K562 (cell line): ENCODE measurements around the gene GCH1. TPM values are rescaled to one million over a fixed set of nuclear protein-coding genes. Genes with fewer than 3 reads are reported as not detected.

ENCODE experiments used
- ATAC-seq: fragments of 200-7000 bp; cut with Tn5 transposase; 3 replicates; pipeline ENCODE4 v1.9.1; 2020; ENCODE audit warnings: moderate library complexity
- BruUV-seq: library from RNA; stranded (reverse); fragments of 400-500 nt; replicated peaks from 2 replicates; lab custom pipeline; 2021; lab: Mats Ljungman, UMichigan
- CTCF ChIA-PET: fragments of 300-600 bp; formaldehyde crosslinking; extraction: SDS; loops from one replicate; lab custom pipeline; 2021; ENCODE audit warnings: low intra/inter-chr PET ratio; lab: Yijun Ruan, JAX
- POLR2A ChIA-PET: fragments of 300-600, 350-650 bp; sonication (Branson Sonifier 250); formaldehyde crosslinking; extraction: SDS; loops from one replicate; lab custom pipeline; 2021; ENCODE audit warnings: antibody characterized with exemption, inconsistent platforms; lab: Yijun Ruan, JAX
- DNase-seq, 4 experiments: peaks; one replicate each; pipeline versions ENCODE4 v3.0.0 to v3.0.0-alpha.2; 2011 to 2018; ENCODE audit warnings: low spot score in 3 of 4, mixed read lengths in 3 of 4; ENCODE audit errors: extremely low read depth in 1 of 4
- FAIRE-seq: peaks from 2 replicates; lab custom pipeline; 2011; peaks lifted over from hg19 to GRCh38; lab: Jason Lieb, UNC
- H2AFZ ChIP-seq: 2 replicates; pipeline ENCODE4 v1.6.0; 2011; ENCODE audit warnings: low read depth, low read length, control low read depth, inconsistent platforms
- H3K27ac ChIP-seq: fragments of 200-600 bp; 3 replicates; pipeline ENCODE4 v1.8.0; 2011; ENCODE audit warnings: low read depth, mild to moderate bottlenecking, control low read depth, inconsistent platforms, low read length, moderate library complexity, mixed read lengths; ENCODE audit errors: extremely low read depth
- H3K27me3 ChIP-seq, 2 experiments: fragments of 300-600 bp in 1 of 2; 2 replicates in 1 of 2; 3 replicates in 1 of 2; pipeline versions ENCODE4 v1.6.0 to v1.8.0; 2011; ENCODE audit warnings: inconsistent platforms in 2 of 2, low read length in 2 of 2, mild to moderate bottlenecking in 1 of 2, mixed read lengths in 1 of 2, moderate library complexity in 1 of 2; ENCODE audit not compliant: control insufficient read depth in 2 of 2, insufficient read depth in 2 of 2
- H3K36me3 ChIP-seq: fragments of 300-600 bp; 3 replicates; pipeline ENCODE4 v1.8.0; 2011; ENCODE audit warnings: mild to moderate bottlenecking, low read length, inconsistent platforms; ENCODE audit not compliant: control insufficient read depth, insufficient read depth
- H3K4me1 ChIP-seq, 2 experiments: fragments of 200-600 bp in 1 of 2; replicated peaks in 1 of 2; 2 replicates in 1 of 2; 3 replicates in 1 of 2; pipeline versions ENCODE4 v1.5.1 to v1.8.0; 2011; ENCODE audit warnings: inconsistent platforms in 2 of 2, low read length in 2 of 2, mild to moderate bottlenecking in 1 of 2, mixed read lengths in 1 of 2, moderate library complexity in 1 of 2; ENCODE audit not compliant: control insufficient read depth in 2 of 2, insufficient read depth in 2 of 2
- H3K4me2 ChIP-seq: 2 replicates; pipeline ENCODE4 v1.6.1; 2011; ENCODE audit warnings: low read length, control low read depth, inconsistent platforms, mixed read lengths; ENCODE audit not compliant: insufficient read depth
- H3K4me3 ChIP-seq: fragments of 200-600 bp; sonication (generic), shearing (Covaris generic); 2 replicates; pipeline ENCODE4 v1.5.1; 2016; ENCODE audit warnings: control low read depth, inconsistent platforms
- H3K79me2 ChIP-seq: fragments of 200-600 bp; 3 replicates; pipeline ENCODE4 v1.8.0; 2011; ENCODE audit warnings: low read length, inconsistent platforms; ENCODE audit not compliant: control insufficient read depth, insufficient read depth
- H3K9ac ChIP-seq, 2 experiments: 2 replicates each; pipeline versions ENCODE4 v1.6.0 to v1.6.1; 2011; ENCODE audit warnings: low read depth in 2 of 2, low read length in 2 of 2, control low read depth in 1 of 2, inconsistent platforms in 1 of 2, mild to moderate bottlenecking in 1 of 2, mixed read lengths in 1 of 2; ENCODE audit not compliant: insufficient read depth in 1 of 2
- H3K9me1 ChIP-seq: one replicate; pipeline ENCODE4 v1.6.0; 2011; ENCODE audit warnings: inconsistent platforms, mild to moderate bottlenecking, low read length, moderate library complexity; ENCODE audit not compliant: control insufficient read depth, insufficient read depth
- H3K9me3 ChIP-seq: replicated peaks from 2 replicates; pipeline ENCODE4 v1.5.1; 2011; ENCODE audit warnings: low read depth, low read length, inconsistent platforms; ENCODE audit not compliant: control insufficient read depth, insufficient read depth
- H4K20me1 ChIP-seq: replicated peaks from 2 replicates; pipeline ENCODE4 v1.6.1; 2011; ENCODE audit warnings: low read length, inconsistent platforms, mixed read lengths; ENCODE audit not compliant: control insufficient read depth, insufficient read depth
- ATF1 ChIP-seq, 2 experiments: fragments of 450-650 bp in 1 of 2; IDR thresholded peaks; 2 replicates each; pipeline ENCODE4 v1.6.1; 2016; ENCODE audit warnings: missing compliant biosample characterization in 1 of 2, missing genetic modification characterization in 1 of 2
- GATAD2B ChIP-seq: fragments of 450-650 bp; IDR thresholded peaks from 2 replicates; pipeline ENCODE4 v1.6.1; 2017; ENCODE audit warnings: mild to moderate bottlenecking, borderline replicate concordance
- GTF2A2 ChIP-seq: IDR thresholded peaks from 2 replicates; pipeline ENCODE4 v1.6.1; 2016; ENCODE audit warnings: mild to moderate bottlenecking, missing genetic modification characterization, missing compliant biosample characterization
- HNRNPK ChIP-seq: fragments of 200-400 bp; formaldehyde crosslinking; IDR thresholded peaks from one replicate; pipeline ENCODE4 v1.6.1; 2018; ENCODE audit warnings: mild to moderate bottlenecking, low read depth, low read length; ENCODE audit not compliant: poor library complexity, severe bottlenecking
- MTF1 ChIP-seq: fragments of 250-450 bp; sonication (Bioruptor Pico); IDR thresholded peaks from 2 replicates; pipeline ENCODE4 v1.9.0; 2021; ENCODE audit warnings: moderate library complexity, mild to moderate bottlenecking, inconsistent platforms, borderline replicate concordance
- NCOA6 ChIP-seq: fragments of 450-650 bp; IDR thresholded peaks from 2 replicates; pipeline ENCODE4 v1.6.1; 2017; ENCODE audit warnings: mild to moderate bottlenecking
- PML ChIP-seq: IDR thresholded peaks from 2 replicates; pipeline ENCODE4 v1.6.1; 2012; ENCODE audit warnings: low read length, inconsistent platforms
- POLR3G ChIP-seq: IDR thresholded peaks from 2 replicates; pipeline ENCODE4 v1.6.1; 2011; ENCODE audit not compliant: insufficient read length, insufficient replicate concordance; ENCODE audit errors: extremely low read depth
- PTTG1 ChIP-seq: fragments of 450-650 bp; IDR thresholded peaks from 2 replicates; pipeline ENCODE4 v1.6.1; 2016; ENCODE audit warnings: low read depth, mild to moderate bottlenecking, missing genetic modification characterization, missing compliant biosample characterization
- SAFB ChIP-seq: fragments of 200-400 bp; formaldehyde crosslinking; IDR thresholded peaks from 2 replicates; pipeline ENCODE4 v1.6.1; 2017; ENCODE audit warnings: low read depth, low read length, borderline replicate concordance
- SUPT5H ChIP-seq: fragments of 450-650 bp; IDR thresholded peaks from 2 replicates; pipeline ENCODE4 v1.6.1; 2016
- TARDBP ChIP-seq: fragments of 450-650 bp; IDR thresholded peaks from 2 replicates; pipeline ENCODE4 v1.6.1; 2016
- ZNF124 ChIP-seq: sonication (generic); formaldehyde crosslinking; IDR thresholded peaks from 2 replicates; pipeline ENCODE4 v1.8.1; 2022; ENCODE audit warnings: missing genetic modification reagents
- ZNF212 ChIP-seq: fragments of 450-650 bp; formaldehyde crosslinking; IDR thresholded peaks from 2 replicates; pipeline ENCODE4 v1.4.0; 2020; ENCODE audit warnings: mild to moderate bottlenecking
- ZNF316 ChIP-seq: fragments of 450-650 bp; IDR thresholded peaks from 2 replicates; pipeline ENCODE4 v1.6.1; 2016
- whole genome bisulfite sequencing: fragments of 100-300 bp; shearing (Covaris generic); methylation state at CpG from one replicate; pipeline ENCODE4 v1.1.6; 2016; ENCODE audit warnings: low coverage, mixed read lengths; ENCODE audit not compliant: insufficient coverage; ENCODE audit errors: missing lambda C conversion rate; 5-methylcytosine and 5-hydroxymethylcytosine counted together
- in situ Hi-C: fragments of 300-500 bp; cut with MboI; formaldehyde crosslinking; loops from 4 replicates; pipeline ENCODE4 v1.15.0; 2018; ENCODE audit warnings: inconsistent platforms, mixed read lengths
- intact Hi-C: fragments of 100-400 bp; cut with micrococcal nuclease; formaldehyde crosslinking; loops from 2 replicates; pipeline ENCODE4 v1.14.2; 2022
- polyA plus RNA-seq, 8 experiments: library from polyadenylated mRNA; depleted of rRNA in 4 of 8; stranded (reverse) in 5 of 8; unstranded in 3 of 8; fragments of >200 nt; fragmentation: Nextera tagmentation in 2 of 8; fragmentation: Illumina TruSeq in 1 of 8; extraction: Ambion mirVana in 2 of 8; extraction: Trizol in 1 of 8; gene quantifications; 2 replicates each; pipeline versions ENCODE4 v1.2.1 to v1.2.3, GENCODE V29; 2011 to 2014; ENCODE audit warnings: inconsistent platforms in 1 of 8, missing spikeins in 1 of 8
- total RNA-seq, 7 experiments: library from RNA; depleted of rRNA in 6 of 7; stranded (reverse); fragments of >200 nt in 6 of 7; fragmentation: Illumina TruSeq in 2 of 7; extraction: Trizol in 2 of 7; gene quantifications; 2 replicates each; pipeline versions ENCODE4 v1.2.1 to v1.2.3, GENCODE V29; 2011 to 2021; ENCODE audit warnings: low replicate concordance in 1 of 7
- TF ChIP-seq, protein P1 (sequence below): fragments of 250-450 bp; sonication (Bioruptor Pico); IDR thresholded peaks from 2 replicates; pipeline ENCODE4 v1.4.0; 2020
- TF ChIP-seq, protein P2 (sequence below), 2 experiments: IDR thresholded peaks in 1 of 2; conservative IDR thresholded peaks in 1 of 2; 2 replicates each; pipeline ENCODE4 v1.6.1; 2016; ENCODE audit warnings: low read depth in 2 of 2, mild to moderate bottlenecking in 1 of 2, missing compliant biosample characterization in 1 of 2, missing genetic modification characterization in 1 of 2, moderate library complexity in 1 of 2
- TF ChIP-seq, protein P3 (sequence below): sonication (generic); formaldehyde crosslinking; IDR thresholded peaks from 2 replicates; pipeline ENCODE4 v1.9.0; 2022; ENCODE audit warnings: mild to moderate bottlenecking, missing genetic modification reagents

The GCH1 gene
- total and polyA plus RNA-seq, 9 of the 15 experiments (the other 6 are each of a cell fraction or from before 2014, with no cell fraction given) = 3.9 to 13.1 (median 6.5) TPM

DNA sequence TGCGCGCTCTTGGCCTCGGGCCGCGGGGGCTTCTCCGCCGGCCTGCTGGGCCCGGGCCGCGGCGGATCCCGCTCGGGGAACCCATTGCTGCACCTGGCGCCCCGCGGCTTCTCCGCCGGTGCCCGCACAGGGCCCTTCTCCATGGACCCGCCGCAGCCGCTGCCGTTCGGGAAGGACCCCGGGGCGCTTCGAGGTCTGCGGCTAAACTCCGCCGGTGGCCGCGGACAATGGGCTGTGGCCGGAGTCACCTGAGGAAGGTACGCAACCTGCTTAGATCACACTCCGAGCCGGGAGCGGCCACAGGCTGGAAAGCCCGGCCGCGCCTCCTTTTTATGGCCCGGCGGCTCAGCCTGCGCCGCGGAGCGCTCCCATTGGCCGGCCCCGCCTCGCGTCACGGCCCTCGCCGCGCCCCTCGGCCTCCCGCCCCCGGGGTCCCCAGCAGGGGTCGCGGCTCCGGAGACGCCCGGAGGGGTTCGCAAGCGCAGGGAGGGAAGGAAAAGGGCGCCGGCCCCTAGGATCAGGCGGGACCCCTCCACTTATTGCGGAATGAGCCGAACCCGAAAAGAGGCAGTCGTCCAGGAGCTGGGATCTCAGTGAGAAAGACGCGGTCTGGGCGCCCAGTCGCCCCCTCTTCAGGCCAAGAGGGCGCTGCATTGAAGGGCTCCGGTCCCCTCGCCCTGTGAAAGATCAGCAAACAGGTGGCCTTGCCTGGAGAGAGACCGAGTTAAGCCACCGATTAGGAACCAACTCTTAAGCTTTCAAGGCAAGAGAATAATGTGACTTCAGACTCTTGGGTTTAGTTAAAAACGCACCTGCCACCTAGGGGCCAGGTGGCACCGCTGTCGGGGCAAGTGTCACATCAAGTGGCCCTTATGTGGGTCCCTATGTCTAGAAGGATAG lies at the start of gene GCH1 (continued):
- no peak for TF ChIP-seq HNRNPK

DNA sequence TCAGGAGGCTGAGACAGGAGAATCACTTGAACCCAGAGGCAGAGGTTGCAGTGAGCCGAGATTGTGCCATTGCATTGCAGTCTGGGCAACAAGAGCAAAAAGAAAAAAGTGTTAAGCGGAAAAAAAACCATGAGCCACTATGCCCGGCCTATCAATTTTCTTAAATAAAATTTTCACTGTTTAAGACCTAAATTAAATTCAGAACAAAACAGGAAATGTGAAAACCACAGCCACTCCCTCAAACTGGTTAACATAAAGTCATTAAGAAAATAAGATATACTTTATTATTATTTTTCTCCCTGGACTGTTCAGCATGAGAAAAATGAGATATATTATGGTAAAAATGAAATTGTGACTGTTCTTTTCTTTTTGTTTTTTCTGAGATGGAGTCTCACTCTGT lies 44.6 kb upstream of the GCH1 start:
- POLR2A ChIA-PET = no interaction called here
- TF ChIP-seq NCOA6 (no peak), ZNF212 (CRISPR knock-in tag) (no peak), ZNF316 (no peak), MTF1 (CRISPR knock-in tag) (no peak), ATF1 (CRISPR knock-in tag; IDR thresholded peaks at IDR 0.05) (no peak), ATF1 (tag; IDR thresholded peaks at IDR 0.05) (no peak), GTF2A2 (no peak), SAFB (no peak), SUPT5H (no peak), PTTG1 (tag) (no peak), PML (no peak), POLR3G (no peak), TARDBP (no peak), GATAD2B (no peak), ZNF124 (no peak)
- TF ChIP-seq, protein P1, sequence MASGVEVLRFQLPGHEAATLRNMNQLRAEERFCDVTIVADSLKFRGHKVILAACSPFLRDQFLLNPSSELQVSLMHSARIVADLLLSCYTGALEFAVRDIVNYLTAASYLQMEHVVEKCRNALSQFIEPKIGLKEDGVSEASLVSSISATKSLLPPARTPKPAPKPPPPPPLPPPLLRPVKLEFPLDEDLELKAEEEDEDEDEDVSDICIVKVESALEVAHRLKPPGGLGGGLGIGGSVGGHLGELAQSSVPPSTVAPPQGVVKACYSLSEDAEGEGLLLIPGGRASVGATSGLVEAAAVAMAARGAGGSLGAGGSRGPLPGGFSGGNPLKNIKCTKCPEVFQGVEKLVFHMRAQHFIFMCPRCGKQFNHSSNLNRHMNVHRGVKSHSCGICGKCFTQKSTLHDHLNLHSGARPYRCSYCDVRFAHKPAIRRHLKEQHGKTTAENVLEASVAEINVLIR (CRISPR knock-in tag) = no peak
- TF ChIP-seq, protein P2, sequence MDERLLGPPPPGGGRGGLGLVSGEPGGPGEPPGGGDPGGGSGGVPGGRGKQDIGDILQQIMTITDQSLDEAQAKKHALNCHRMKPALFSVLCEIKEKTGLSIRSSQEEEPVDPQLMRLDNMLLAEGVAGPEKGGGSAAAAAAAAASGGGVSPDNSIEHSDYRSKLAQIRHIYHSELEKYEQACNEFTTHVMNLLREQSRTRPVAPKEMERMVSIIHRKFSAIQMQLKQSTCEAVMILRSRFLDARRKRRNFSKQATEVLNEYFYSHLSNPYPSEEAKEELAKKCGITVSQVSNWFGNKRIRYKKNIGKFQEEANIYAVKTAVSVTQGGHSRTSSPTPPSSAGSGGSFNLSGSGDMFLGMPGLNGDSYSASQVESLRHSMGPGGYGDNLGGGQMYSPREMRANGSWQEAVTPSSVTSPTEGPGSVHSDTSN (CRISPR knock-in tag; IDR thresholded peaks at IDR 0.05; ENCODE audit: low read depth) = no peak
- TF ChIP-seq, protein P2 (tag; conservative IDR thresholded peaks at IDR 0.05; ENCODE audit: low read depth) = no peak
- TF ChIP-seq, protein P3, sequence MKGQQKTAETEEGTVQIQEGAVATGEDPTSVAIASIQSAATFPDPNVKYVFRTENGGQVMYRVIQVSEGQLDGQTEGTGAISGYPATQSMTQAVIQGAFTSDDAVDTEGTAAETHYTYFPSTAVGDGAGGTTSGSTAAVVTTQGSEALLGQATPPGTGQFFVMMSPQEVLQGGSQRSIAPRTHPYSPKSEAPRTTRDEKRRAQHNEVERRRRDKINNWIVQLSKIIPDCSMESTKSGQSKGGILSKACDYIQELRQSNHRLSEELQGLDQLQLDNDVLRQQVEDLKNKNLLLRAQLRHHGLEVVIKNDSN (CRISPR knock-in tag) = no peak

More for the DNA sequence above, 44.6 kb upstream of the GCH1 start:
- Histone ChIP-seq H3K27ac (no peak overlapping the region), H3K4me1 (no peaks in the 10 kb centered on the region), H4K20me1 (no peaks in the 10 kb centered on the region), H2AFZ (no peak overlapping the region), H3K27me3 (no peaks in the 10 kb centered on the region), H3K4me2 (no peak overlapping the region), H3K9ac (no peak overlapping the region), H3K9me1 (no peaks in the 10 kb centered on the region), H3K4me3 (no peak overlapping the region), H3K9me3 (no peaks in the 10 kb centered on the region), H3K79me2 (no peaks in the 10 kb centered on the region), H3K36me3 (peaks cover 32% of the 10 kb centered on the region; the same call in 2 of the 3 replicates)
- in situ Hi-C loops = no loop called here
- FAIRE-seq = no peak
- no peak for ATAC-seq
- no TSS peak for BruUV-seq
- DNase-seq = no peak
- intact Hi-C loops = no loop called here
- 100% methylated on average over 3 of the region's 3 CpGs for WGBS
- CTCF ChIA-PET = no interaction called here
